Activated CD4-positive, alpha-beta T cell treated with anti-CD3 and anti-CD28 coated beads, Interleukin-2, Interleukin-6, amounts not matched to agents 100 ng/mL and 50 ng/mL, durations not matched to agents 16 hours and 8 hours (primary cell): ENCODE data around the gene SMIM41.

ENCODE experiments used
- DNase-seq: peaks from one replicate; pipeline ENCODE4 v3.0.0-alpha.2; 2020

Gene SMIM41

DNA sequence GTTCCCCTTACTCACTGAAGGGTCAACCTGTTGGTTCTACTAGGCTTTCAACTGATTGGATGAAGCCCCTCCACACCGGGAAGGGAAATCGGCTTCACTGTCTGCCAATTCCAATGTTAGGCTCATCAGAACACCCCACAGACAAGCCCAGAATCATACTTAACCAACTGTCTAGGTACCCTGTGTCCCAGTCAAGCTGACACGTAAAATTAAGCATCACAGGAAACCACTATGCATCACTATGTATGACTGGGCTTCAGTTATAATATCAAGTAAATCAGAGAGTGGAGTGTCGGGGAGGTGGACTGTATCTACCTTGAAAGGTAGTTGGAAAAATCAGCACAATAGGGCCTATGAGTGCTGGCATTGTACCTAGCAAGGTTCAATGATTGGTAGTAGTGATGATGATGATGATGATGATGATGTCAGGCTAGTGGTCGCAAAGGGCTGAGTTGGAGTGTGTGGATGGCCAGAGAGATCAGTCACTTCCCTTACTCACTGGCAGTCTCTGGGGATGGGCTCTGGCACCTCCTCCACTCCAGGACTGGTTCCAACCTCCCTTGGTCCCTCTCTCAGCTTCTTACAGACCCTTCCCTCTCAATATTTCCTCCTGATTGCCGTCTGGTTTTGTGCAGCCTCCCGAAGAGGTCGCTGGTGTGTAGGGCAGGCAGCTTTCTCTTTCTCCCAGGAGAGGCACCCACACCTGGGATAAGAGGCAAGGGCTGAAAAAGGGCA is 13.0 kb upstream of the SMIM41 start:
- DNase-seq: peak; percentile 38

DNA sequence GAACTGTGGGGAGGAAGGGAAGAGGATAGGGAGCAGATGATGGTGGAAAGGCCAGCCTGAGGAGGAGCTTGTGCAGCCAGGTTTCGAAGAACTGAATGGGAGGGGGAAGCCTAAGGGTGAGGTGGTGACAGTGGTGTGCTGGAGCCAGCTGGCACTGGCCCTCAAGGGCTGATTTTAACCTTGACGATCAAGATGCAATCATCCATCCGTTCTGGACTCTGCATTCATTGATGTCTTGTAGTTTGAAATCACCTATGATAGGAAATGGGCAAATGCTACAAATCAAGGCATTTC is 12.5 kb upstream of the SMIM41 start:
- no peak for DNase-seq

DNA sequence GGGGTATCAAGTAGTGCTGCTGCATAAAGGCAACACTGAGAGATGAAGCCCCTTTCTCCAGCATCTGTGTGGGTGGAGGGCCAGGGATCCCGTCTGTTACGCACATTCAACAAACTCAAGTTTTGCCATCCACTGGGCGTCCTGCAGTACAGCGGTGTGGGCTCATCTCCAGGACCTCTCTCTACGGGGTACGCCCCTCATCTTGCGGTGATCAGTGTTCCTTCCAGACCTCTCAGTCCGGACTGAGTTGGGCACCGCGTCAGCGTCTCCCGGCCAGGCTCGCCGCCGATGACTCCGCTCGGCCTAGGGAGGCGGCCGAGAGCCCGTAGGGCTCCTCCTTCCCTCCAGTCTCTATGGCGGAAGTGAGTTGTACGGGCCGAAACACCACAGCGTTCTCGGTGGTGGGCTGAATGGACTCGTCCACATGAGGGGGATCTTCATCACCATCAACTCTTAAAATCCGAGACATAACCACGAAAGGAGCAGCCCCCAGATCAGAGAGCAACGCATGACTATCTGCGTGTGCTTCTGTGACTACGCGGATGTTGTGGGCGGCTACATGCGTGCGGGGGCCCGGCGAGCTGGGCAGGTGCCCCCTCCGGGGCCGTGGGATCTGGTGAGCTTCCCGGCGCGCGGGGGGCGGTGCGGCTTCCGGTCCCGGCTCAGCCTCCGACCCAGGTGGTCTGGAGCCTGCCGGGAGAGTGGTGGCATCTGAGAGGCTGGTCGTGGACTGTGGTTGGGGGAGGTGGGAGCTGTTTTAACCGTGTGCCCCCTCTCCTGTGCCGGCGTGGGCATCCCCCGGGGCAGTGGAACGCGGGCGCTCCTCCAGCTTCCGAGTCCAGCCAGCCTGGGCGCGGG is 9.9 kb upstream of the SMIM41 start, which contains the start of gene ATG101:
Gene ATG101, plus strand, starts transcription at position 652 of the 858 bp plus-strand sequence. CDS start 3,673 bp downstream, outside the sequence.
- DNase-seq: peak; percentile 95

DNA sequence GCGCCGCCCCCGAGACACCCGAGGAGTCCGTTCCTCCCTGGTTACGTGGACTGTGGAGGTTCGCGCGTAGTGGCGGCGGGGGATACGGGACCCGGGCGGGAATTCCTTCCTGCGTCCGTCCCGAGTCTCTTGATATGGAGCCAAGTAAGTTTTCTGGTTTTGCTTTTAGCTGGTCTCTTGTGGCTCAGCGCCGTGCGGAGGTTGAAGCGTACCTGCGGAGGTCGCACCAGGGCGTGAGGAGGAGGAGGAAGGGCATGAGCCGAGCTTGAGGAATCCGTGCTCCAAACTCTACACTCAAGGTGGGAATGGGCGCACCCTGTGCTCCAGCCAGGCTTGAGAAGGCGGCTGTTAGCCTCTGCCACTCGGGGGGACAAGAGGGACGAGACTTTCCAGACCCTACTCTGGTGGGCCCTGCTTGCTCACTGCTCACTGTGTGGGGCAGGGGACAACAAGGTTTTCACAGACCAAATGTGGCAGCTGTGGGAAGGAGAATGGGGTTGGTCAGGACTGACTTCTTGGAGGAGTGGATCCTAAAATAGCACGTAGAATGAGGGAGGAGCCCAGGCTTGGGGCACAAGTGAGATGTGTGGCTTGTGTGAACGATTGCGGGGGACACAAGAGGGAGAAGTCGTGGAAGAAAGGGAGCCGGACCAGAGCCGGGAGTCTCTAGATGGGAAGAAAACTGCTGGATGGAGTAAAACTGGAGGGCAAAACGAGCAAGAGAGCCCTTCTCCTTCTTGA is 9.1 kb upstream of the SMIM41 start:
- peak; percentile 5 for DNase-seq

DNA sequence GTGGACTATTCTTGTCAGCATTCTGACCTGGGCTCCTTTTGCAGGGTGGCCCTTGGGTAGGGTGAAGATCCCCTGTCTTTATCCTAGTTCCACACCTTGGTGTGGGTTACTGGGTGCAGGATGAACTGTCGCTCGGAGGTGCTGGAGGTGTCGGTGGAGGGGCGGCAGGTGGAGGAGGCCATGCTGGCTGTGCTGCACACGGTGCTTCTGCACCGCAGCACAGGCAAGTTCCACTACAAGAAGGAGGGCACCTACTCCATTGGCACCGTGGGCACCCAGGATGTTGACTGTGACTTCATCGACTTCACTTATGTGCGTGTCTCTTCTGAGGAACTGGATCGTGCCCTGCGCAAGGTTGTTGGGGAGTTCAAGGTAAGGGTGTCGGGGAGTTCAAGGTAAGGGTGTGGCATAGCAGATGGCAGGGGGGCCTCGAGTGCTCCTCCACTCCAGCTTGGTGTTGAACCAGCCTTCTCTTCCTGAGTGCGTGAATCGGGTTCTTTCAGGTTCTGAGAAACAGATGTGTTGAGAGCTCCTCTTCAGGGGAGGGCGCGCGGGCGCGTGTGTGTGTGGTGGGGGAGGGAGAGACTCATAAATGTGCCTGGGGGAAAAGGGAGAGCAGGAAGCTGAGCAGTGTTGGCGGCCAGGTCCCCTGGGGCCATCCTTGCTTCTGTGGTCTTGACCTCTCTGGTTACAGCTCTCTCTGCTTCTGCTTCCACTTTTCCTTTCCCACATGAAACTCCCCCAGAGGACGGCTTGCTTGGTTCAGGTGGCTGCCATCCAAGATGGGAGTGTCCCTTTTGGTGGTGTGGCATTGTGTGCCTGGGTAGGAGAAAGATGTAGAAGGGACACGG is 5.7 kb upstream of the SMIM41 start:
- no peak for DNase-seq

DNA sequence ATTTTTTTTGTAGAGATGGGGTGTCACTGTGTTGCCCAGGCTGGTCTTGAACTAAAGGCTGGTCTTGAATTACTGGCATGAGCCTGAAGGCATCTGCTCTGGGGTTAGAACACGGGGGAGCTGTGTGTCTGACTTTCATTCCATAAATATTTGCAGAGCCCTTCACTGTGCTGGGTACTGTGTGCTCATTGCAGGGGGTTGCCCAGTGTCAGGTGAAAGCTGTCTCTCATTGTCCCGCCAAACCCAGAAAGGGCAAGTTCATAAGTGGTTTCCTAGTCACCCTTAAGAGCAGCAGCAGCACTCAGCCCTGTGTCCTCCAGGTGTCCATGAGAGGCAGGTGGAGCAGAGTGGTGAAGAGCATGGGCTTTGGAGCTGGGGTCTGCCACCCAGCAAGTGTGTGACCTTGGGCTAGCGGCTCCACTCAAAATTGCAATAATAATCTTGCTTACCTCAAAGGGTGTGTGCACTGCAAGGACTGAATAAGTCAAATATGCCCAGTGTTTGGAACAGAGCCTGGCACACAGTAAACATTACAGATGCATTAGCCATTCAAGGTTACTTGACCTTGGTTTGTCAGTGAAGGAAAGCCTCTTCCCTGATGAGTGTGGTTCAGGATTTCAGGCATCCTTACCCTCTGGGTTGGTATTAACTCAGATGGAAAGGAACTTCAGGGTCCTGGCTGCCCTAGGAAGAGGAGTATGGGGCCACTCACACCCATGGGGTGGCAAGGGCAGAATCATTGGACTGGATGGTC is 4.4 kb upstream of the SMIM41 start:
- no peak for DNase-seq

DNA sequence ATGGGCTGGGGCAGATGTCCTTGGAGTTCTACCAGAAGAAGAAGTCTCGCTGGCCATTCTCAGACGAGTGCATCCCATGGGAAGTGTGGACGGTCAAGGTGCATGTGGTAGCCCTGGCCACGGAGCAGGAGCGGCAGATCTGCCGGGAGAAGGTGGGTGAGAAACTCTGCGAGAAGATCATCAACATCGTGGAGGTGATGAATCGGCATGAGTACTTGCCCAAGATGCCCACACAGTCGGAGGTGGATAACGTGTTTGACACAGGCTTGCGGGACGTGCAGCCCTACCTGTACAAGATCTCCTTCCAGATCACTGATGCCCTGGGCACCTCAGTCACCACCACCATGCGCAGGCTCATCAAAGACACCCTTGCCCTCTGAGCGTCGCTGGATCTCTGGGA is 2.7 kb upstream of the SMIM41 start:
- DNase-seq: no peak

DNA sequence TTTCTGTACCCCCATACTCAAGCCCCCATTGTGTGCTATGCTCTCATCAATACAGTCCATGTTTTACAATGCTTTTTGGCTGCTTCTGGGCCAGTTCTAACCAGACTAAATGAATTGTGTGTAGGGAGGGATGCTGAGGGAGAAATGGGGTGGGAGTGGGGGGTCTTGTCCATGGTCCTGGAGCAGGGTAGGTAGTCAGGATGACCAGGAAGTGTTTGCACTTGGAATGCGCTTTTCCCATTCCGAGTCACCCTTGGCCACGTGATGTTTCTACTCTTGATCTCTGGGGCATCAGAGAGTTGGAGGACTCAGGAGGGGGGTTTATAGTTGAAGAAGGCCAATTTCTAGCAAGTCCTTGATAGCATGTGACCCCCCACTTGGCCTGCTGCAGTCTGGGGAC is 1.2 kb upstream of the SMIM41 start:
- no peak for DNase-seq

DNA sequence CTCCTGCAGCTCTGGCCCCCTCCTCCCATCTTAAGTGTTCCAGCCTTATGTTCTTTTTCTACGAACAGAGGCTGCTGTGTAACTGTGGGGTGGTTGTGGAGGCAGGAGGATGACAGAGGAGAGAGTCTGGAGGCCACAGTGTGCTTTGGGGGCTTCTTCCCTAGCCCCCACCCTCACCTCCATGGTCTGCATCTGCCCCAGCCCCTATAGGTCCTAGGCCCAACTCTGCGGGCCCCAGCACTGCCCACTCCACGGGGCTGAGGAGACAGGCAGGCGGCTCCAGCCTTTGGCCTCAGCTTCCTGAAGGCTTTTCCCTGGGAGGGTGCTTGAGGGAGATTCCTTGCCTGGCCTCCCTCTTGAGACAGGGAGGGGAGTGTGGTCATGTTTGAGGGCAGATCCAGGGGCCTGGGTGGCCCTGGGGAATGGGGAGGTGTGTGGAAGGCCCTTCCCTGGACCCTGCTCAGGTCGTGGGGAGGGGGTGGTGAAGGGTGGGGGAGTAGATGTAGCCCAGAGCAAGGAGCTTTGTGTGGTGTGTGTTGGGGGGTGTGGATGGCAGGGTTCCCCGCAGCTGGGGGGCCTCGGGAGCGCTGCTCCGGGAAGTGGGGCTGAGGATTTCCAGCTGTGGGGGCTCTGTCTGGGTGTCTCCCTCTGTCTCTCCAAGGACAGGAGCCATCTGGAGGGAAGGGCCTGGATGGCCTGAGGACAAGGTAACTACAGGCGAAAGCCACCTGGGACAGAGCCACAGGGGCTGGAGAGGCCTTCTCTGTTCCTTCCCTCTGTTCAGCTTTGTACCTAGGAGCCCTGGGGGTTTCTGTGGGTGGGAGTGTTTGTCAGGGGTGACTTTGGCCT is 1.1 kb downstream of the SMIM41 start:
- no peak for DNase-seq

DNA sequence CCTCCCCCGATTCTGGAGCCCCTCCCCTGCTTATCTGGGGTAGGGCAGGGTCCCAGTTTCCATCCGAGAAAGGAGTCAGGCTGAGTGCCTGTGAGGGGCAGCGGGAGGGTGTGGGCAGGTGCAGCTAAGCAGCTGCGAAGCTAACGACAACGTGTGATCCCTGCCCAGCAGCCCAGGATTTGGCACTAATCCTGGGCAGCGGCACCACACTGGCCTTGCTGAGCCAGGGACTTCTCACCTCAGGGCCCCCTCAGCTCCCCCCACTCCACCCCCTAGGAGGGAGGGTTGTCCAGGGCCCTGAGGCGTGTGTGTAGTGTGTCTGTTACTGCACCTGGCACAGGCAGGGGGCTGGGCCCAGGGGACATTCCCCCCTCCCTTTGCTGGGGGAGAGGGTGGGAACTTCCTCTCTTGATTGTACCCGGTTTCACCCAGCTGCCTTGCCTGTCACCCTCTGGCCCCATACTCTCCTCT is 1.8 kb downstream of the SMIM41 start:
- no peak for DNase-seq

DNA sequence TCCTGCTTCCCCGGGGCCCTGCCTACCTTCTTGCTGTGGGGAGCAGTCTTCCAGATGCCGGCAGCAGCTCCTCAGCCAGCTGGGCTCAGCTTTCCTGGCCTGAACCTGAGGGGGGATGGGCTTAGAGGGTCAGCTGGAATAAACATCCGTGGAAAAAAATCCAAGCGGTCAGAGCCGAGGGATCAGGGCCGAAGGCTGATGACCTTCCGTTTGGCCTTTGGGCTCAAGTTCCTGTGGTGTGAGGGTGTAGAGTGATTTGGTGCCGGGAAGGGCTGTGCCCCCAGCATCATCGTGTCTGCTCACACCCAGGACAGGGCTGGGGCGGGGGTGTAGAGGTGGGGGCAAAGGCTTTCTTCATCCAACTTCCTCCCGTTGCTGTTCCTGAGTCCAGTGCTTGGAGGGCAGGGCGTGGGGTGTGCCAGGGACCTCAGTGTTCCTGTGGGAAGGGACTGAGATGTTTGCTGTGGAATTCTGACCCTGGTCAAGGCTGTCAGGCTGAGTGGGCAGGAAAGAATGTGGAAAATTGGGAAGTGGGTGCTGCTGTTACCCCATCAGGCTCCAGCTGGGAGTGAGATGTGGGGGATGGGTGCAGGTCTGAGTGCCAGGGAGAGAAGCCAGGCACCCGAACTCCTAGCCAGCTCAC is 2.6 kb downstream of the SMIM41 start:
- no peak for DNase-seq

DNA sequence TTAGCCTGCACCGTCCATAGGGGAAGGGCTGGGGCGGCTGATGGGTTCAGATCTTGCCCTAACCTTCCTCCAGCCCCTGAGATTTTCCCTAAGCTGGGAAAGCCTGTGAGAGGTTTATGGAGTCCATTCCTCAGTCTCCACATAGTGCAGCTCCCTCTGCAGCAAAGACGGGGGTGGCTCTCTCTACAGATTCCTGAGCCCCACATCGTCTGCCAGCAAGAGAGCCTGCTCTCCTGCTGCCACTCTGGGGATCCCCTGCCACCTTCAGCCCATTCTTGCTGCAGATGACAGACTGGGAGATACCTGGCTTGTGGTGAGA is 3.1 kb downstream of the SMIM41 start:
- no peak for DNase-seq

DNA sequence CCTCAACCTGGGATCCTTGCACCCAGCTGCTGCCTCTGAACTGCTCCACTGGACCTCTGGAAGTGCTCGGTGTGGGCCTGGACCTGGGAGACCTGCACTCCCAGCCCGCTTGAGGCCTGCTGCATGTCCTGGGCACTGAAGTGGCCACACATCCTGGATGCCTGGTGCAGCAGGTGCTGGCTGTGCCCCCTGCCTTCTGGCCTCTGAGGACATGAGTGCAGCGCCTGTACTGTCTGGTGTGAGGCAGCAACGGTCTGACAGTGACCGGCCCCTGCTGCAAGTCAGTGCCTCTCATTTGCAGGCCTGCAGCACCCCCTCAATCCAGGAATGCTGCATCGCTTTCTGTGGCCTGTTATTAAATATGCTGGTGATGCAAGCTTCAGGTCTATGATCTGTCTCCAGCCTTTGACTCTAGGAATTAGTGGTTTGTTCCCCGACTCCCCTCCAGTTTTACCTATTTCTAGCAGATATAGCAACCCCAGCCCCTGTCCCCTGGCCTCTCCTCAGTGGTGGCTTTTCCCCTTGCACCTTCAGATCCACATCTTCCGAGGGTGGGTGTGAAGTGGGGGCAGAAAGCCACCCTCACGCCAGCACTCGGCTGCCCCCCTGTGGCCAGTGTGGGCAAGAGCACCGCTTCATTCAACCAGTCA is 3.6 kb downstream of the SMIM41 start:
- DNase-seq: peak; percentile 75

DNA sequence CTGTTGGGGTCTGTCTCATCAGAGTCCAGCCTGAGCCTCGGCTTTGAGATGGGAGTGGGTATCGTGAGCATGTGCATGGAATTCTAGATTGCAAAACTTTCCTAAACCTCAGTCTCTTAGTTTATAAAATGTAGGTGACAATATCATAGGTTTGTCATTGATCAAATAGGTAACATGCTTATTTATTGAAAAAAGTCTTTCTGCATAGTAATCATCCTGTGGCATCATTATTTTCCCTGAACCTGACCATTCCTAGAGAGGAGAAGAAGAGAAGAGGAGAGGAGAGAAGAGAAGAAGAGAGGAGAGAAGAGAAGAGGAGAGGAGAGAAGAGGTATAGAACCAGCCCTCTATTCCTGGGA is 4.1 kb downstream of the SMIM41 start:
- no peak for DNase-seq

DNA sequence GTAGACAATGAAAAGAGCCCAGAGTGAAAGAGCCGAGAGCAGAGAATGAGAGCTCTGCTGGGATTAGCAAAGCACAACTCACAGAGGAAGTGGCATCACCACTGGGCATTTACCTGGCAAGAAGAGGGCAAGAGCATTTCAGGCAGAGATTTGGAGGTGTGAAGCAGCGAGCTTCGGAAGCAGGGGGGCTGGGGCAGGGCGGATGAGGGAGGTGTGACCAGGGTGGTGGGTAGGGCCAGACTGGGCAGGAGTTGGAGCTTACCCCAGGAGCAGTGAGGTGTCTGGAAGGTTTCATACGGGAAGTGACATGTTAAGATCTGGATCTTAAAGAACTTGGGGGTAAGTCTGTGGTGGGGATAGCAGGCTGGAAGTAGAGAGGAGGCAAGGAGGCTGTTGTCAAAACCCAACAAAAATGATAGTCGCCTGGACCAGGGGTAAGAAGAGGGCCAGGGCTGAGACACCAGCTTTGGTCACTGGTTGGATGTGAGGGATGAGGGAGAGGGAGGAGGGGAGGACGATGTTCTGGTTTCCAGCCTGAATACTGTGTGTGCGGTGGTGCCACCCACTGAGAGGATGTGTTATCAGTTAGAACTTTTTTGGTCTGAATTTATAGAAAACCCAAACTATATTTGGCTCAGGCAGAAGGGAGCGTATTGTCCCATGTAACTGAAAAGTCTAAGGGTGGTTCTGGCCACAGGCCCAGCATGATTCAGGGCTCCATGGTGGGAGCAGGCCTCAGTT is 5.2 kb downstream of the SMIM41 start:
- DNase-seq: no peak

DNA sequence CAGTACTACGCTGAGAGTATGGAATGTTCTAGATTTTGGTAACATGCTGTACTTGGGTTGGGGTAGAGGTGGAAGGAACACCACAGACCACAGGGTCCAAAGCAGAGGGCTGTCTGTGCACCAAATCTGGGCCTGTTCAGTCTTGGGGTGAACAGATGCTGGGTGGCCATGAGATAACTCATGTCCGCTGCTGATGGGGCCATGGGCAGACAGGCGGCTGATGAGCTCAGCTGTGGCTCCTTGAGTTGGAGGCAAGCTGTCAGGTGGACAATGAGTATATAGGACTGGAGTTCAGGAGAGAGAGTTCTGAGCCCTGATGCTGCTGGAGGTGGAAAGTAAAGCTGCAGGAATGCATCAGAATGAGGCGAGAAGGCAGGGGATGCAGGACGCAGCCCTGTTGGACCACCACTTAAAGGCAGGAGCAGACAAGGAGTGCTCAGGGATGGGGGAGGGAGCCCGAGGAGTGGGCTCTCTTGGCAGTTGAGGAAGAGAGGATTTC is 6.2 kb downstream of the SMIM41 start:
- DNase-seq: no peak

DNA sequence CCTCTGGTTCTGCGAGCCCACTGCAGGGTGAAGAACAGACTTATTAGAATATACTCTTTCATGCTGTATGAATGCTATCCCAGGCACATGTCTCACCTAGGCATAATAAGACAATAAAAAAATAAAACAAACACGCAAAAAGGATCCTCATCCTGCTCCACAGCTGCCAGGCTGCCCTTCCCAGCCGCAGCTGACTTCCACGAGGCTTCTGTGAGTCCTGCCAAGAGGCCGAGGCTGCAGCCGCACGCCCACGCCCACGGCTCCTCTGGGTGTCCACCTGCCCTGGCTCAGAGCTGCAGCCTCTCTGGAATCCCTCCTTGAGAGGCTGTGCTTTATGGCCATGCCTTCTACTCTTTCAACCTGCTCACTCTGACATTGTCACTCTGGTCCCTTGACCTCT is 6.9 kb downstream of the SMIM41 start:
- DNase-seq: no peak

DNA sequence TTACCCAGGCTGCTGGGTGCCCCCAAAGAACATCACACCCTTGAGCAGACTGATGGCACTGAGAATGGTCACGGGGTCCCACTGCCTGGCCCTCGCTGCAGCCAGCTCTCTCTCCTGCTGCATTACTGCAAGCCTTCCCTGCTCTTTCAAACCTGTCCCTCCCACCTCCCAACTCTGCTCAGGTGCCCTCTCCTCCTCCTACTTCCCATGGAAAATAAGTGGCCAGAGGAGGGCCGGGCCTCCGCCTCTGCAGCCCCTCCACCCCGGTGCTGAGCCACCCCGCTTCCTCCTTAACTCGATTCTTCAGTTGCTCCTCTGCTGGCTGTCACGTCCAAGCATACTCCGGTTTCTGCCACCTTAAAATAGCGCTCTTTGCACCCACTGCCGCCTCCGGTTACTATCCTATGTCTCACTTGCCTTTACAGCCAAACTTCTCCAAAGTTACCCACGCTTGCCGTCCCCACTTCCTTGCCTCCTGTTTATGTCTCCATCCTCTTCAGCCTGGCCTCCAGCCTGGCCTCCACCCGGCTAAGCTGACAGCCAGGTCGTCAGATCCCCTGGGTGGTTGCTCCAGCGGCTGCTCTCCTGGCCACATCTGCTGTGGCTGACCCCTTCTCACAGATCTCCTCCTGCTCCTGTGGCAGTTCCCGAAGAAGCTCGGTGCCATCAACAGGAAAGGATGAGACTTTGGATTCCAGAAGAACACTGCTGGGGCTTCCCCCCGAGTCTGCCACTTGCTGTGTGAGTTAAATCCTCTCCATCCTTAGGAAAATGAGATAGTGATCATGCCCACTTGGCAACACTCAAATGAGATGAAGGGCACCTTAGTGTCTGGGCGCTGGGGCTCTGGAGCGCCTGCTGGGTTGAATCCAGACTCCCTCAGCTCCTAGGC is 7.7 kb downstream of the SMIM41 start:
- no peak for DNase-seq
